ENCODE results near the gene DIP2A. TPM values are rescaled to one million over a fixed set of nuclear protein-coding genes. Genes with fewer than 3 reads are reported as not detected.

DIP2A gene, protein sequence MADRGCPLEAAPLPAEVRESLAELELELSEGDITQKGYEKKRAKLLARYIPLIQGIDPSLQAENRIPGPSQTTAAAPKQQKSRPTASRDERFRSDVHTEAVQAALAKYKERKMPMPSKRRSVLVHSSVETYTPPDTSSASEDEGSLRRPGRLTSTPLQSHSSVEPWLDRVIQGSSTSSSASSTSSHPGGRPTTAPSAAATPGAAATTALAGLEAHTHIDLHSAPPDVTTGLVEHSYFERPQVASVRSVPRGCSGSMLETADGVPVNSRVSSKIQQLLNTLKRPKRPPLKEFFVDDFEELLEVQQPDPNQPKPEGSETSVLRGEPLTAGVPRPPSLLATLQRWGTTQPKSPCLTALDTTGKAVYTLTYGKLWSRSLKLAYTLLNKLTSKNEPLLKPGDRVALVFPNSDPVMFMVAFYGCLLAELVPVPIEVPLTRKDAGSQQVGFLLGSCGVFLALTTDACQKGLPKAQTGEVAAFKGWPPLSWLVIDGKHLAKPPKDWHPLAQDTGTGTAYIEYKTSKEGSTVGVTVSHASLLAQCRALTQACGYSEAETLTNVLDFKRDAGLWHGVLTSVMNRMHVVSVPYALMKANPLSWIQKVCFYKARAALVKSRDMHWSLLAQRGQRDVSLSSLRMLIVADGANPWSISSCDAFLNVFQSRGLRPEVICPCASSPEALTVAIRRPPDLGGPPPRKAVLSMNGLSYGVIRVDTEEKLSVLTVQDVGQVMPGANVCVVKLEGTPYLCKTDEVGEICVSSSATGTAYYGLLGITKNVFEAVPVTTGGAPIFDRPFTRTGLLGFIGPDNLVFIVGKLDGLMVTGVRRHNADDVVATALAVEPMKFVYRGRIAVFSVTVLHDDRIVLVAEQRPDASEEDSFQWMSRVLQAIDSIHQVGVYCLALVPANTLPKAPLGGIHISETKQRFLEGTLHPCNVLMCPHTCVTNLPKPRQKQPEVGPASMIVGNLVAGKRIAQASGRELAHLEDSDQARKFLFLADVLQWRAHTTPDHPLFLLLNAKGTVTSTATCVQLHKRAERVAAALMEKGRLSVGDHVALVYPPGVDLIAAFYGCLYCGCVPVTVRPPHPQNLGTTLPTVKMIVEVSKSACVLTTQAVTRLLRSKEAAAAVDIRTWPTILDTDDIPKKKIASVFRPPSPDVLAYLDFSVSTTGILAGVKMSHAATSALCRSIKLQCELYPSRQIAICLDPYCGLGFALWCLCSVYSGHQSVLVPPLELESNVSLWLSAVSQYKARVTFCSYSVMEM (N-terminal part only)
- 14.2 TPM for polyA plus RNA-seq (2013, experiment 1 of 2)
- polyA plus RNA-seq (2013, experiment 2 of 2) = 13.3 TPM

- peak within 1 kb of the TSS; percentile 98 for H3K4me2 ChIP-seq (ENCODE audit: low read length, poor library complexity, severe bottlenecking)
- H2BK15ac ChIP-seq (ENCODE audit: low read depth, poor library complexity, severe bottlenecking) = peak within 1 kb of the TSS; percentile 95
- H2AK5ac ChIP-seq (ENCODE audit: low read length, severe bottlenecking) = no peak within 1 kb of the TSS
- peak within 1 kb of the TSS; percentile 90 for H4K8ac ChIP-seq (ENCODE audit: low read length)
- peak within 1 kb of the TSS; percentile 96 to 97 for H3K18ac ChIP-seq (ENCODE audit: low read depth in 1 of 2, low read length in 2 of 2)
- H3K23ac ChIP-seq (ENCODE audit: low read length in 2 of 2) = peak within 1 kb of the TSS in 1 of 2 experiments; percentile 91
- DNase-seq = peak; percentile 97
- H3K4ac ChIP-seq (ENCODE audit: low read depth in 1 of 2, low read length in 2 of 2) = peak within 1 kb of the TSS; percentile 20 to 98
- H3K9ac ChIP-seq (ENCODE audit: low read length) = peak within 1 kb of the TSS; percentile 89
- peak within 1 kb of the TSS; percentile 95 to 98 for H3K4me3 ChIP-seq (ENCODE audit: insufficient read depth in 1 of 2, low read depth in 1 of 2, low read length in 2 of 2)
- peak within 1 kb of the TSS; percentile 87 to 99 for H3K14ac ChIP-seq (ENCODE audit: low read length in 2 of 2)
- under 1% methylated on average over 76 of the region's 91 CpGs for whole genome bisulfite sequencing
- H3K9me3 ChIP-seq (ENCODE audit: control insufficient read depth, low read length) = no peaks in the 10 kb centered on the region
- peak within 1 kb of the TSS; percentile 79 for H2BK5ac ChIP-seq (ENCODE audit: low read depth, low read length, poor library complexity, severe bottlenecking)
- H3K4me1 ChIP-seq (ENCODE audit: control insufficient read depth, insufficient read depth, low read depth, low read length) = peaks cover 8% of the 10 kb centered on the region
- peak within 1 kb of the TSS; percentile 75 for H3K27ac ChIP-seq (ENCODE audit: low read length, poor library complexity, severe bottlenecking)
- peak within 1 kb of the TSS; percentile 92 for H2AFZ ChIP-seq (ENCODE audit: low read depth, low read length)
- H2BK12ac ChIP-seq (ENCODE audit: low read length in 2 of 2) = peak within 1 kb of the TSS; percentile 9 to 91
- peak within 1 kb of the TSS; percentile 92 for H4K91ac ChIP-seq (ENCODE audit: low read length)
- H3K36me3 ChIP-seq (ENCODE audit: control insufficient read depth in 1 of 2, insufficient read depth in 2 of 2, low read depth in 1 of 2, low read length in 2 of 2) = peaks cover 2 to 12% of the 10 kb centered on the region in 2 experiments
- H2BK120ac ChIP-seq (ENCODE audit: low read depth, low read length) = peak within 1 kb of the TSS; percentile 59
- peaks cover 39% of the 10 kb centered on the region for H3K79me1 ChIP-seq (replicated peaks; ENCODE audit: low read length, poor library complexity, severe bottlenecking)
- H3K27me3 ChIP-seq (ENCODE audit: control insufficient read depth in 1 of 2, insufficient read depth in 1 of 2, low read length in 2 of 2) = no peaks in the 10 kb centered on the region
Measured at GRCh38 chr21:46458315-46459023, at the start of gene DIP2A. Gene DIP2A, plus strand, starts transcription at chr21:46458891. Its CDS starts 241 bp downstream, at chr21:46459132.

DNA sequence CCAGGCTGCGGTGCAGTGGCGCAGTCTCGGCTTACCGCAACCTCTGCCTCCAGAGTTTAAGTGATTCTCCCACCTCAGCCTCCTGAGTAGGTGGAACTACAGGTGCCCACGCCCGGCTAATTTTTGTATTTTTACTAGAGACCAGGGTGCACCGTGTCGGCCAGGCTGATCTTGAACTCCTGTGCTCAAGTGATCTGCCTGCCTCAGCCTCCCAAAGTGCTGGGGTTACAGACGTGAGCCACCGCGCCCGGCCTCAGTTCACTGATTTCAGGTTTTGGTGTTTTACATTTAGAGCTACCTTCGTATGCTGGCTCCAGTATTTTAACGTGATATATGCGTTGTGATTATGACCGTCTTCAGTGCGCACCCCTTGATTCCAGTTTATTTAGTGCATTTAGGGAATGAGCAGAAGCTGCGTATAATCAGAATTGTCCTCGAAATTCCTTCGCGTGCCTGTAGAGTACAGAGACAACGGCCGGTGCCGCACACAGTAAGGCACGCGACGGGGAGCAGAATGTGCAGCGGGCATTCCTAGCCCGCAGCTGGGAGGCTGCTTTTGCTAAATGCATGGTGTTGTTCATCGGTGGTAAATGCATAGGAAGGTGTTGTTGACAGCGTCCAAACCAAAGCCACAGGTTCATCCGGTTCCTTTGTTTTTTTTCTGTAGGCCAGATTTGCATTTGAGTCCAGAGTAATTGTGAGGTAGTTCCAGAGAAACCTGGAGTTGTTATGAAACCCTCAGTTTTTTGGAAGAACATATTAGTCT lies 48.9 kb upstream of the DIP2A start:
- no peak overlapping the region for H3K4me2 ChIP-seq (ENCODE audit: low read length, poor library complexity, severe bottlenecking)
- 98% methylated on average over 32 of the region's 32 CpGs for WGBS
- H2BK12ac ChIP-seq (ENCODE audit: low read length in 2 of 2) = no peak overlapping the region
- H3K36me3 ChIP-seq (ENCODE audit: control insufficient read depth in 1 of 2, insufficient read depth in 2 of 2, low read depth in 1 of 2, low read length in 2 of 2) = peaks cover 41 to 48% of the 10 kb centered on the region in 2 experiments
- H3K9me3 ChIP-seq (ENCODE audit: control insufficient read depth, low read length) = no peaks in the 10 kb centered on the region
- no peak overlapping the region for H3K4me3 ChIP-seq (ENCODE audit: insufficient read depth in 1 of 2, low read depth in 1 of 2, low read length in 2 of 2)
- peaks cover 7% of the 10 kb centered on the region for H3K79me1 ChIP-seq (replicated peaks; ENCODE audit: low read length, poor library complexity, severe bottlenecking)
- no peaks in the 10 kb centered on the region for H3K27me3 ChIP-seq (ENCODE audit: control insufficient read depth in 1 of 2, insufficient read depth in 1 of 2, low read length in 2 of 2)
- H3K23ac ChIP-seq (ENCODE audit: low read length in 2 of 2) = no peak overlapping the region
- no peak overlapping the region for H3K14ac ChIP-seq (ENCODE audit: low read length in 2 of 2)
- H2AK5ac ChIP-seq (ENCODE audit: low read length, severe bottlenecking) = no peak overlapping the region
- no peak overlapping the region for H2BK15ac ChIP-seq (ENCODE audit: low read depth, poor library complexity, severe bottlenecking)
- no peaks in the 10 kb centered on the region for H3K4me1 ChIP-seq (ENCODE audit: control insufficient read depth, insufficient read depth, low read depth, low read length)
- no peak for DNase-seq
- H2BK120ac ChIP-seq (ENCODE audit: low read depth, low read length) = no peak overlapping the region
- no peak overlapping the region for H3K18ac ChIP-seq (ENCODE audit: low read depth in 1 of 2, low read length in 2 of 2)
- no peak overlapping the region for H3K9ac ChIP-seq (ENCODE audit: low read length)
- no peak overlapping the region for H4K91ac ChIP-seq (ENCODE audit: low read length)
- no peak overlapping the region for H3K27ac ChIP-seq (ENCODE audit: low read length, poor library complexity, severe bottlenecking)
- H3K4ac ChIP-seq (ENCODE audit: low read depth in 1 of 2, low read length in 2 of 2) = no peak overlapping the region
- no peak overlapping the region for H2AFZ ChIP-seq (ENCODE audit: low read depth, low read length)
- no peak overlapping the region for H4K8ac ChIP-seq (ENCODE audit: low read length)
- no peak overlapping the region for H2BK5ac ChIP-seq (ENCODE audit: low read depth, low read length, poor library complexity, severe bottlenecking)

DNA sequence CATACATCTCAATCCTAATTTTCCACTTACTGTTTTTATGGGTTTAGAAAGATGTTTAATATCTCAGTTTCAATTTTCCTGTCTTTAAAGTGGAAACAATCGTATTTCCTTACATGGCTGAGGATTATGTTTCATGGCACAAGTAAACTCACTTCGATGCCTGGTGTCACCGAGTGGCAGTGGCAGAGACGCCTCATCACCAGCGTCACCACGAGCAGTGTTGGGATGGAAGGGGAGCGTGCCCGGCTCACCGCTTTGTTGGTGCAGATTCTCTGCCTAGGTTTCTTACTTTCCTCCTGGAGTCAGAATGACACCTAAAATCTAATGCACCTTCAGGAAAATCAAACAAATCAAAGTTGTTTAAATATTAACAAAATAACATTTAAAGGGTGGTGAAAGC lies 48.2 kb upstream of the DIP2A start:
- no peak overlapping the region for H3K4ac ChIP-seq (ENCODE audit: low read depth in 1 of 2, low read length in 2 of 2)
- H4K91ac ChIP-seq (ENCODE audit: low read length) = no peak overlapping the region
- no peak overlapping the region for H2BK15ac ChIP-seq (ENCODE audit: low read depth, poor library complexity, severe bottlenecking)
- no peak overlapping the region for H3K4me3 ChIP-seq (ENCODE audit: insufficient read depth in 1 of 2, low read depth in 1 of 2, low read length in 2 of 2)
- no peak overlapping the region for H3K4me2 ChIP-seq (ENCODE audit: low read length, poor library complexity, severe bottlenecking)
- H3K9me3 ChIP-seq (ENCODE audit: control insufficient read depth, low read length) = no peaks in the 10 kb centered on the region
- DNase-seq = no peak
- no peak overlapping the region for H2BK5ac ChIP-seq (ENCODE audit: low read depth, low read length, poor library complexity, severe bottlenecking)
- no peak overlapping the region for H3K14ac ChIP-seq (ENCODE audit: low read length in 2 of 2)
- H3K27me3 ChIP-seq (ENCODE audit: control insufficient read depth in 1 of 2, insufficient read depth in 1 of 2, low read length in 2 of 2) = no peaks in the 10 kb centered on the region
- H2AFZ ChIP-seq (ENCODE audit: low read depth, low read length) = no peak overlapping the region
- H3K79me1 ChIP-seq (replicated peaks; ENCODE audit: low read length, poor library complexity, severe bottlenecking) = peaks cover 5% of the 10 kb centered on the region
- H4K8ac ChIP-seq (ENCODE audit: low read length) = no peak overlapping the region
- 96% methylated on average over 6 of the region's 9 CpGs for WGBS
- H2BK12ac ChIP-seq (ENCODE audit: low read length in 2 of 2) = no peak overlapping the region
- no peak overlapping the region for H3K27ac ChIP-seq (ENCODE audit: low read length, poor library complexity, severe bottlenecking)
- H3K9ac ChIP-seq (ENCODE audit: low read length) = no peak overlapping the region
- no peak overlapping the region for H2AK5ac ChIP-seq (ENCODE audit: low read length, severe bottlenecking)
- no peak overlapping the region for H3K18ac ChIP-seq (ENCODE audit: low read depth in 1 of 2, low read length in 2 of 2)
- no peak overlapping the region for H3K23ac ChIP-seq (ENCODE audit: low read length in 2 of 2)
- H2BK120ac ChIP-seq (ENCODE audit: low read depth, low read length) = no peak overlapping the region
- peaks cover 44 to 48% of the 10 kb centered on the region in 2 experiments for H3K36me3 ChIP-seq (ENCODE audit: control insufficient read depth in 1 of 2, insufficient read depth in 2 of 2, low read depth in 1 of 2, low read length in 2 of 2)
- H3K4me1 ChIP-seq (ENCODE audit: control insufficient read depth, insufficient read depth, low read depth, low read length) = no peaks in the 10 kb centered on the region

All from mesenchymal stem cell (in vitro differentiated cells and primary cell).